ENCODE results near the gene PACS2. TPM values are rescaled to one million over a fixed set of nuclear protein-coding genes. Genes with fewer than 3 reads are reported as not detected.

PACS2 gene
- total RNA-seq, 1 experiment from 2014 or later: 72.5 TPM

GRCh38 chr14:105313381-105314286, 914 bp upstream of the PACS2 start:
- no peaks in the 10 kb centered on the region for H3K27me3 ChIP-seq (ENCODE audit: insufficient read depth, low read length)
- TF ChIP-seq CTCF (conservative IDR thresholded peaks at IDR 0.05): no peak
- no peak overlapping the region for H3K23ac ChIP-seq (ENCODE audit: insufficient read length, low read depth, low read length)
- no peaks in the 10 kb centered on the region; the same call in 1 of the 2 replicates for H3K4me1 ChIP-seq (ENCODE audit: insufficient read depth, low read length)
- H4K8ac ChIP-seq (replicated peaks; ENCODE audit: insufficient read length, low read depth, low read length): no peak overlapping the region
- peaks cover 10% of the 10 kb centered on the region; the same call in 1 of the 2 replicates for H3K79me2 ChIP-seq (ENCODE audit: insufficient read depth, low read length)
- Mint-ChIP-seq H3K4me1 (peaks cover 19 to 26% of the 10 kb centered on the region in 2 experiments), H3K27ac (peak overlapping the region in 1 of 3 experiments; percentile 72; a peak in 1 of 7 replicates), H3K4me3 (peak overlapping the region; percentile 58 to 75), H3K27me3 (ENCODE audit: low read depth) (peaks cover 16% of the 10 kb centered on the region), H3K36me3 (ENCODE audit: insufficient read depth in 1 of 3, low read depth in 3 of 3) (no peaks in the 10 kb centered on the region; a peak in 1 of 7 replicates), H3K9me3 (no peaks in the 10 kb centered on the region)
- H2BK20ac ChIP-seq (ENCODE audit: low read depth, low read length, poor library complexity, severe bottlenecking): no peak overlapping the region
- peaks cover 5% of the 10 kb centered on the region for H3K79me1 ChIP-seq (ENCODE audit: insufficient read depth, low read depth, low read length, poor library complexity, severe bottlenecking)
- H4K91ac ChIP-seq (ENCODE audit: insufficient read length, low read depth, low read length): no peak overlapping the region
- no peak overlapping the region for H2BK12ac ChIP-seq (ENCODE audit: insufficient read length, low read depth, low read length)
- H3K4me2 ChIP-seq (ENCODE audit: insufficient read depth, insufficient read length, low read length): peak overlapping the region; percentile 30
- H3K4ac ChIP-seq (ENCODE audit: low read depth, low read length): no peak overlapping the region
- H3K18ac ChIP-seq (ENCODE audit: insufficient read length, low read depth, low read length): no peak overlapping the region
- H3K23me2 ChIP-seq (ENCODE audit: insufficient read length, low read depth, low read length, poor library complexity, severe bottlenecking): peaks cover 8% of the 10 kb centered on the region
- no peak overlapping the region for H3T11ph ChIP-seq (ENCODE audit: low read length)
- no peak overlapping the region for H3K27ac ChIP-seq (ENCODE audit: insufficient read length, low read depth, low read length)
- H2AK5ac ChIP-seq (ENCODE audit: insufficient read length, low read length): no peak overlapping the region
- H3K9me3 ChIP-seq (ENCODE audit: control insufficient read depth, low read depth, low read length): no peaks in the 10 kb centered on the region
- no peak overlapping the region for H3K14ac ChIP-seq (ENCODE audit: insufficient read depth, low read length)
- H2AFZ ChIP-seq (ENCODE audit: low read length): no peak overlapping the region
- H4K20me1 ChIP-seq (ENCODE audit: control insufficient read depth, insufficient read depth, insufficient read length): peaks cover 7% of the 10 kb centered on the region
- H3K9ac ChIP-seq (ENCODE audit: extremely low read depth, insufficient read length, low read length): no peak overlapping the region
- no peak overlapping the region for H2BK5ac ChIP-seq (ENCODE audit: insufficient read length, low read length)
- peak; percentile 55 for DNase-seq
- H4K5ac ChIP-seq (ENCODE audit: insufficient read length, low read depth, low read length): no peak overlapping the region
- H3K56ac ChIP-seq (ENCODE audit: insufficient read length, low read depth, low read length): no peak overlapping the region
- no CpG with 5 or more reads among the region's 48 CpGs for WGBS (ENCODE audit: extremely low coverage, insufficient read length, low lambda C conversion rate)
- H2BK120ac ChIP-seq (ENCODE audit: low read depth, low read length, poor library complexity, severe bottlenecking): no peak overlapping the region
- H2BK15ac ChIP-seq (ENCODE audit: low read depth, low read length): no peak overlapping the region
